Mesothelial cell of epicardium (in vitro differentiated cells): ENCODE results near the gene CCDC183. TPM values are rescaled to one million over a fixed set of nuclear protein-coding genes. Genes with fewer than 3 reads are reported as not detected.

ENCODE experiments used
- DNase-seq, 2 experiments: peaks; one replicate each; pipeline ENCODE4 v3.0.0; 2021; ENCODE audit warnings: low spot score in 2 of 2; ENCODE audit not compliant: unreplicated experiment in 2 of 2
- H3K27ac Mint-ChIP-seq: 2 replicates; pipeline ENCODE4 v1.8.0; 2021; ENCODE audit warnings: mixed read lengths
- H3K27me3 Mint-ChIP-seq: 2 replicates; pipeline ENCODE4 v1.8.0; 2021; ENCODE audit warnings: low read depth, mixed read lengths
- H3K36me3 Mint-ChIP-seq: 2 replicates; pipeline ENCODE4 v1.8.0; 2021; ENCODE audit warnings: mixed read lengths
- H3K4me1 Mint-ChIP-seq: 2 replicates; pipeline ENCODE4 v1.8.0; 2021; ENCODE audit warnings: mixed read lengths
- H3K4me3 Mint-ChIP-seq: 2 replicates; pipeline ENCODE4 v1.8.0; 2021; ENCODE audit warnings: mild to moderate bottlenecking, moderate library complexity, mixed read lengths
- H3K9me3 Mint-ChIP-seq: 2 replicates; pipeline ENCODE4 v1.8.0; 2021; ENCODE audit warnings: mixed read lengths
- CTCF ChIP-seq: fragments of 200-600 bp; sonication (generic); IDR thresholded peaks from one replicate; pipeline ENCODE4 v1.5.0; 2021; ENCODE audit warnings: antibody characterized with exemption; ENCODE audit not compliant: unreplicated experiment
- total RNA-seq: library from RNA; stranded (reverse); gene quantifications from 3 replicates; pipeline ENCODE4 v1.2.1, GENCODE V29; 2021

CCDC183 gene
- 25.1 to 29.1 TPM (median 26.5 TPM) in 3 replicates for total RNA-seq

- Mint-ChIP-seq H3K27ac (peak within 1 kb of the TSS; percentile 97), H3K4me1 (peaks cover 56% of the 10 kb centered on the region), H3K36me3 (peaks cover 6% of the 10 kb centered on the region), H3K4me3 (peak within 1 kb of the TSS; percentile 57), H3K27me3 (no peaks in the 10 kb centered on the region), H3K9me3 (no peaks in the 10 kb centered on the region)
- no peak for DNase-seq
- TF ChIP-seq CTCF: no peak
Observed at GRCh38 chr9:136796238-136796774, at the start of gene CCDC183. CCDC183 (plus strand) TSS chr9:136796338; CDS start chr9:136796398, 60 bp downstream.

- Mint-ChIP-seq H3K36me3 (no peaks in the 10 kb centered on the region), H3K4me3 (no peak overlapping the region), H3K9me3 (peaks cover 3% of the 10 kb centered on the region), H3K4me1 (peaks cover 8% of the 10 kb centered on the region), H3K27ac (no peak overlapping the region), H3K27me3 (peaks cover 7% of the 10 kb centered on the region)
- no peak for TF ChIP-seq CTCF
- DNase-seq: no peak
Observed at GRCh38 chr9:136746621-136747020, 49.5 kb upstream of the CCDC183 start.

GRCh38 chr9:136747161-136748060 is 48.7 kb upstream of the CCDC183 start:
- peaks cover 4% of the 10 kb centered on the region for H3K4me1 Mint-ChIP-seq
- H3K4me3 Mint-ChIP-seq: no peak overlapping the region
- TF ChIP-seq CTCF: no peak
- H3K36me3 Mint-ChIP-seq: no peaks in the 10 kb centered on the region
- peaks cover 11% of the 10 kb centered on the region for H3K9me3 Mint-ChIP-seq
- DNase-seq: no peak
- no peak overlapping the region for H3K27ac Mint-ChIP-seq
- H3K27me3 Mint-ChIP-seq: peaks cover 12% of the 10 kb centered on the region

- no peak for DNase-seq
- Mint-ChIP-seq H3K36me3 (no peaks in the 10 kb centered on the region), H3K27me3 (peaks cover 16% of the 10 kb centered on the region), H3K27ac (no peak within 1 kb of the TSS), H3K9me3 (peaks cover 15% of the 10 kb centered on the region), H3K4me3 (no peak within 1 kb of the TSS), H3K4me1 (no peaks in the 10 kb centered on the region)
- no peak for TF ChIP-seq CTCF
Observed at GRCh38 chr9:136748201-136748600, 47.9 kb upstream of the CCDC183 start, which contains the start of gene LCN6. LCN6 (minus strand) TSS chr9:136748525; CDS start chr9:136748483, 42 bp downstream.

- no peak for DNase-seq
- no peak overlapping the region for H3K4me3 Mint-ChIP-seq
- H3K27ac Mint-ChIP-seq: no peak overlapping the region
- no peaks in the 10 kb centered on the region for H3K36me3 Mint-ChIP-seq
- no peak for TF ChIP-seq CTCF
- peaks cover 15% of the 10 kb centered on the region for H3K9me3 Mint-ChIP-seq
- peaks cover 16% of the 10 kb centered on the region for H3K27me3 Mint-ChIP-seq
- no peaks in the 10 kb centered on the region for H3K4me1 Mint-ChIP-seq
Observed at GRCh38 chr9:136748666-136749611, 47.2 kb upstream of the CCDC183 start.
